Common myeloid progenitor, CD34-positive (primary cell): Measurements from ENCODE around the gene SLC35A1.
A peak's percentile ranks its signal among the peaks of the same experiment; 100 is the strongest.
"Not testable (repeated sequence)": the region's sequence is repeated elsewhere in the genome, so short reads cannot be mapped to it uniquely, and the experiment has no call there.

Experiments used
- CTCF ChIA-PET: fragments of 350-600 bp; sonication (Branson Sonifier 250); formaldehyde crosslinking; loops from one replicate; lab custom pipeline; 2021; ENCODE audit warnings: antibody characterized with exemption; lab: Charles Lee
- POLR2A ChIA-PET: fragments of 350-600 bp; sonication (Branson Sonifier 250); formaldehyde crosslinking; loops from one replicate; lab custom pipeline; 2021; ENCODE audit warnings: antibody characterized with exemption; lab: Charles Lee
- DNase-seq, 3 donors: peaks; one replicate each; pipeline versions ENCODE4 v3.0.0 to v3.0.0-alpha.2; 2013
- H3K27ac ChIP-seq, 2 experiments: 1 replicate in 1 of 2; 2 replicates in 1 of 2; pipeline ENCODE4 v1.7.0; 2013; ENCODE audit warnings: inconsistent platforms in 2 of 2, low read length in 2 of 2, mild to moderate bottlenecking in 2 of 2, low read depth in 1 of 2, moderate library complexity in 1 of 2; ENCODE audit not compliant: severe bottlenecking in 2 of 2, insufficient read depth in 1 of 2, poor library complexity in 1 of 2
- H3K27me3 ChIP-seq, 5 experiments: replicated peaks in 2 of 5; 1 replicate in 3 of 5; 2 replicates in 2 of 5; pipeline versions ENCODE4 v1.6.1 to v1.7.0; 2013; ENCODE audit warnings: low read length in 4 of 5, mild to moderate bottlenecking in 2 of 5, moderate library complexity in 2 of 5, inconsistent platforms in 1 of 5; ENCODE audit not compliant: insufficient read depth in 5 of 5, control insufficient read depth in 4 of 5
- H3K36me3 ChIP-seq, 4 experiments: 1 replicate in 2 of 4; 2 replicates in 2 of 4; pipeline versions ENCODE4 v1.6.1 to v1.7.0; 2013; ENCODE audit warnings: low read length in 3 of 4, control low read depth in 1 of 4, mild to moderate bottlenecking in 1 of 4; ENCODE audit not compliant: control insufficient read depth in 4 of 4, insufficient read depth in 4 of 4
- H3K4me1 ChIP-seq, 4 experiments: 1 replicate in 3 of 4; 2 replicates in 1 of 4; pipeline versions ENCODE4 v1.6.1 to v1.7.1; 2013; ENCODE audit warnings: low read length in 3 of 4, mild to moderate bottlenecking in 3 of 4, control low read depth in 1 of 4, inconsistent platforms in 1 of 4, moderate library complexity in 1 of 4; ENCODE audit not compliant: control insufficient read depth in 4 of 4, insufficient read depth in 4 of 4; ENCODE audit errors: control extremely low read depth in 1 of 4
- H3K4me3 ChIP-seq, 7 experiments: 1 replicate in 4 of 7; 2 replicates in 3 of 7; pipeline versions ENCODE4 v1.5.1 to v1.7.0; 2013; ENCODE audit warnings: mild to moderate bottlenecking in 7 of 7, low read length in 6 of 7, moderate library complexity in 6 of 7, inconsistent platforms in 2 of 7, low read depth in 2 of 7, control low read depth in 1 of 7; ENCODE audit not compliant: insufficient read depth in 4 of 7, control insufficient read depth in 1 of 7; ENCODE audit errors: extremely low read depth in 1 of 7
- H3K9me3 ChIP-seq, 5 experiments: 1 replicate in 4 of 5; 2 replicates in 1 of 5; pipeline versions ENCODE4 v1.6.1 to v1.7.1; 2013; ENCODE audit warnings: low read length in 4 of 5, mild to moderate bottlenecking in 2 of 5, inconsistent platforms in 1 of 5, low read depth in 1 of 5, moderate library complexity in 1 of 5; ENCODE audit not compliant: control insufficient read depth in 4 of 5, insufficient read depth in 2 of 5; ENCODE audit errors: control extremely low read depth in 1 of 5
- WGBS: methylation state at CpG from one replicate; pipeline ENCODE4 v1.1.5; 2013; ENCODE audit not compliant: insufficient coverage; 5-methylcytosine and 5-hydroxymethylcytosine counted together

SLC35A1 gene

GRCh38 chr6:87487555-87487954, 14.8 kb downstream of the SLC35A1 start:
- 95% methylated on average over 2 of the region's 4 CpGs for WGBS
- ChIA-PET CTCF (no interaction called here), POLR2A (no interaction called here)
- Histone ChIP-seq H3K9me3 (peaks cover 0 to 11% (median 3%) of the 10 kb centered on the region in 5 experiments), H3K27me3 (no peaks in the 10 kb centered on the region), H3K4me1 (no peaks in the 10 kb centered on the region), H3K27ac (no peak overlapping the region), H3K4me3 (no peak overlapping the region), H3K36me3 (peaks cover 4 to 19% (median 11%) of the 10 kb centered on the region in 4 experiments)
- no peak for DNase-seq

- H3K36me3 ChIP-seq: peaks cover 5 to 12% (median 10%) of the 10 kb centered on the region in 4 experiments
- H3K9me3 ChIP-seq, H3K4me3 ChIP-seq, H3K27ac ChIP-seq, H3K27me3 ChIP-seq, DNase-seq, CTCF ChIA-PET, H3K4me1 ChIP-seq, POLR2A ChIA-PET: not testable (repeated sequence)
- WGBS: 93% methylated on average over 7 of the region's 8 CpGs
Measured at GRCh38 chr6:87489326-87489725, 16.6 kb downstream of the SLC35A1 start.

GRCh38 chr6:87494761-87495422, 22.1 kb downstream of the SLC35A1 start:
- no peaks in the 10 kb centered on the region for H3K27me3 ChIP-seq
- no peaks in the 10 kb centered on the region for H3K9me3 ChIP-seq
- peaks cover 5 to 7% (median 6%) of the 10 kb centered on the region in 4 experiments for H3K36me3 ChIP-seq
- H3K4me3 ChIP-seq: no peak overlapping the region
- no peak overlapping the region for H3K27ac ChIP-seq
- peaks cover 0 to 3% (median 0%) of the 10 kb centered on the region in 4 experiments for H3K4me1 ChIP-seq
- CTCF ChIA-PET: interaction anchor here (0.9 kb wide), 1 partner anchor 11 kb away, joined by 3 read pairs; no protein-coding TSS in a partner anchor
- POLR2A ChIA-PET: no interaction called here
- DNase-seq: no peak
- 100% methylated on average over 5 of the region's 8 CpGs for WGBS

GRCh38 chr6:87498048-87498447, 25.3 kb downstream of the SLC35A1 start:
- peaks cover 0 to 3% (median 0%) of the 10 kb centered on the region in 4 experiments for H3K4me1 ChIP-seq
- no peaks in the 10 kb centered on the region for H3K27me3 ChIP-seq
- ChIA-PET POLR2A (no interaction called here), CTCF (no interaction called here)
- H3K36me3 ChIP-seq: peaks cover 2 to 21% (median 12%) of the 10 kb centered on the region in 4 experiments
- H3K27ac ChIP-seq: no peak overlapping the region
- H3K9me3 ChIP-seq: no peaks in the 10 kb centered on the region
- H3K4me3 ChIP-seq: no peak overlapping the region
- DNase-seq: peak in 2 of 3 donors; percentile 10 to 15

GRCh38 chr6:87501809-87502572, 29.2 kb downstream of the SLC35A1 start:
- DNase-seq: no peak
- peaks cover 9 to 42% (median 23%) of the 10 kb centered on the region in 4 experiments for H3K36me3 ChIP-seq

GRCh38 chr6:87504441-87504840, 31.7 kb downstream of the SLC35A1 start:
- CTCF ChIA-PET: no interaction called here
- Histone ChIP-seq H3K4me1 (no peaks in the 10 kb centered on the region), H3K36me3 (peaks cover 9 to 47% (median 30%) of the 10 kb centered on the region in 4 experiments), H3K9me3 (no peaks in the 10 kb centered on the region), H3K4me3 (no peak overlapping the region), H3K27ac (no peak overlapping the region), H3K27me3 (no peaks in the 10 kb centered on the region)
- DNase-seq: no peak
- POLR2A ChIA-PET: no interaction called here
- no CpG with 5 or more reads among the region's 1 CpG for WGBS

More at GRCh38 chr6:87501809-87502572, 29.2 kb downstream of the SLC35A1 start:
- Histone ChIP-seq H3K27ac (no peak overlapping the region), H3K4me3 (no peak overlapping the region), H3K27me3 (no peaks in the 10 kb centered on the region), H3K9me3 (no peaks in the 10 kb centered on the region), H3K4me1 (peaks cover 0 to 3% (median 0%) of the 10 kb centered on the region in 4 experiments)
- POLR2A ChIA-PET: no interaction called here
- CTCF ChIA-PET: no interaction called here
- WGBS: 100% methylated on average over 1 of the region's 6 CpGs

GRCh38 chr6:87514831-87515230, 42.1 kb downstream of the SLC35A1 start:
- Histone ChIP-seq H3K9me3 (no peaks in the 10 kb centered on the region), H3K27me3 (no peaks in the 10 kb centered on the region), H3K27ac (no peak overlapping the region), H3K36me3 (peaks cover 9 to 68% (median 38%) of the 10 kb centered on the region in 4 experiments), H3K4me1 (peaks cover 0 to 5% (median 0%) of the 10 kb centered on the region in 4 experiments), H3K4me3 (no peak overlapping the region)
- no CpG with 5 or more reads among the region's 2 CpGs for WGBS
- DNase-seq: peak in 1 of 3 donors; percentile 6
- CTCF ChIA-PET: interaction anchor here (1.0 kb wide), 1 partner anchor 11 kb away, joined by 3 read pairs; no protein-coding TSS in a partner anchor
- POLR2A ChIA-PET: no interaction called here
